ENCODE data around the gene FHIT.

The FHIT gene

GRCh38 chr3:60303160-60303559, 948.1 kb downstream of the FHIT start:
- no peak for DNase-seq (ENCODE audit: insufficient read length)
- no peak for FAIRE-seq
- TF ChIP-seq POLR2A (IDR thresholded peaks at IDR 0.05; ENCODE audit: low read depth, low read length) (no peak), POLR2AphosphoS5 (IDR thresholded peaks at IDR 0.05; ENCODE audit: low read depth, low read length) (no peak), TAF1 (IDR thresholded peaks at IDR 0.05; ENCODE audit: borderline replicate concordance, low read depth, low read length) (no peak)

GRCh38 chr3:60301142-60301541, 950.1 kb downstream of the FHIT start:
- FAIRE-seq, result no peak
- no peak for DNase-seq (ENCODE audit: insufficient read length)
- no peak for TF ChIP-seq POLR2AphosphoS5 (IDR thresholded peaks at IDR 0.05; ENCODE audit: low read depth, low read length)
- TF ChIP-seq POLR2A (IDR thresholded peaks at IDR 0.05; ENCODE audit: low read depth, low read length), result no peak
- no peak for TF ChIP-seq TAF1 (IDR thresholded peaks at IDR 0.05; ENCODE audit: borderline replicate concordance, low read depth, low read length)

DNA sequence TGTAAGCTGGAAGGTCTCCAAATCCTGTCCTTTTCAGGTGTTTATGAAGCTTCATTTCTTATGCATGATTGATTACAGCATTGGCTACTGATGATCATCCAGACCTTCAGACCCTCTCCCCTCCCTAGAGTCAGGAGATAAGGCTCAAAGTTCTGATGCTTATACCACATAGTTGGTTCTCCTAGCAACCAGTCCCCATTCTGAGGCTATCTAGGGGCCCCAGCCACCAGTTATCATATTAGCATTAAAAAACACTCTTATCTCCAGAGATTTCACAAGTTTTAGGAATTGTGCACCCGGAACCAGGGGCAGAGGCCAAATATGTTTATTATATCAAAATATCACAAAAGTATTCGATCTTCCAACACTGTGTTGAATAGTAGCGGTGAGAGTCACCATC, 953.1 kb downstream of the FHIT start:
- FAIRE-seq, result no peak

DNA sequence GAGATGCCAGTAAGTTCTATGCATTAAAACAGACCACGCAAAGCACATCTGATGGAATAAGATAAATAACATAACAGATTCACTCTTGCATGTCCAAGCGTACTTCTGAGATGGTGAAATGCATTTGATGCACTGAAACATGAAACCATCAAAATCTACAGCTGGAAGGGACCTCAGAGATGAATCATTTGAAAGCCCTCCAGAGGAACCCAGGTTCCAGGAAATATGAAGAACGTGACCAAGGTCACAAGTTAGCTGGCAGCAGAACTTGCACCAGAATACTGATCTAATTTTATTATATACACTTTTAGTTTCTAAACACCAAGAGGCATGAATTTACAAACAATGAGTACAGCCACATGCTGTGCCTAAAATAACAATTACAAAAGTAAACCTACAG, 957.1 kb downstream of the FHIT start:
- TF ChIP-seq TAF1 (IDR thresholded peaks at IDR 0.05; ENCODE audit: borderline replicate concordance, low read depth, low read length), result no peak
- TF ChIP-seq POLR2A (IDR thresholded peaks at IDR 0.05; ENCODE audit: low read depth, low read length), result no peak
- no peak for TF ChIP-seq POLR2AphosphoS5 (IDR thresholded peaks at IDR 0.05; ENCODE audit: low read depth, low read length)
- FAIRE-seq (no peak), DNase-seq (ENCODE audit: insufficient read length) (no peak)

More for the DNA sequence above, 953.1 kb downstream of the FHIT start:
- TF ChIP-seq TAF1 (IDR thresholded peaks at IDR 0.05; ENCODE audit: borderline replicate concordance, low read depth, low read length) (no peak), POLR2AphosphoS5 (IDR thresholded peaks at IDR 0.05; ENCODE audit: low read depth, low read length) (no peak), POLR2A (IDR thresholded peaks at IDR 0.05; ENCODE audit: low read depth, low read length) (no peak)
- DNase-seq (ENCODE audit: insufficient read length), result no peak

DNA sequence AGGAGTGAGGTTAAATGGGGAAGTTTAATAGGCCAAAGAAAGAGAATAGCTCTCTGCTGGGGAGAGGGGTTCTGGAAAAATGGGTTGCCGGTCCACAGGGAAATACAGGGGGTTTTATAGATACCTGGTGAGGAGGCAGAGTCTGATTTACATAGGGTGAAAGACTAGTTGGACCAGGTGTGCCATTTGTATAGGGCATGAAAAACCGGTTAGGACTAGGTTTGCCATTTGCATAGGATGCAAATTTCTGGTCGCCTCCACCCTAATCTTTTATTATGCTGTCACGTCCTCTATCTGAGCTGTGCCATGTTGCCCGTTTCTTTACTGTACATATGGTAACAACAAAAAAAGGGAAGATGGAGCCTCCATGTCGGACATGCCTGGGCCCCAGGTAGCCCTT, 960.1 kb downstream of the FHIT start:
- no peak for TF ChIP-seq POLR2AphosphoS5 (IDR thresholded peaks at IDR 0.05; ENCODE audit: low read depth, low read length)
- TF ChIP-seq POLR2A (IDR thresholded peaks at IDR 0.05; ENCODE audit: low read depth, low read length), result no peak
- TF ChIP-seq TAF1 (IDR thresholded peaks at IDR 0.05; ENCODE audit: borderline replicate concordance, low read depth, low read length), result no peak
- DNase-seq (ENCODE audit: insufficient read length) (no peak), FAIRE-seq (no peak)

GRCh38 chr3:60290122-60290492, 961.1 kb downstream of the FHIT start:
- TF ChIP-seq TAF1 (IDR thresholded peaks at IDR 0.05; ENCODE audit: borderline replicate concordance, low read depth, low read length) (no peak), POLR2AphosphoS5 (IDR thresholded peaks at IDR 0.05; ENCODE audit: low read depth, low read length) (no peak), POLR2A (IDR thresholded peaks at IDR 0.05; ENCODE audit: low read depth, low read length) (no peak)
- no peak for FAIRE-seq
- no peak for DNase-seq (ENCODE audit: insufficient read length)

GRCh38 chr3:60289341-60290121, 961.7 kb downstream of the FHIT start:
- FAIRE-seq, result no peak

GRCh38 chr3:60282866-60283265, 968.4 kb downstream of the FHIT start:
- DNase-seq (ENCODE audit: insufficient read length) (no peak), FAIRE-seq (no peak)
- TF ChIP-seq POLR2A (IDR thresholded peaks at IDR 0.05; ENCODE audit: low read depth, low read length) (no peak), POLR2AphosphoS5 (IDR thresholded peaks at IDR 0.05; ENCODE audit: low read depth, low read length) (no peak), TAF1 (IDR thresholded peaks at IDR 0.05; ENCODE audit: borderline replicate concordance, low read depth, low read length) (no peak)

More at GRCh38 chr3:60289341-60290121, 961.7 kb downstream of the FHIT start:
- TF ChIP-seq TAF1 (IDR thresholded peaks at IDR 0.05; ENCODE audit: borderline replicate concordance, low read depth, low read length), result no peak
- no peak for TF ChIP-seq POLR2AphosphoS5 (IDR thresholded peaks at IDR 0.05; ENCODE audit: low read depth, low read length)
- TF ChIP-seq POLR2A (IDR thresholded peaks at IDR 0.05; ENCODE audit: low read depth, low read length), result no peak
- no peak for DNase-seq (ENCODE audit: insufficient read length)

DNA sequence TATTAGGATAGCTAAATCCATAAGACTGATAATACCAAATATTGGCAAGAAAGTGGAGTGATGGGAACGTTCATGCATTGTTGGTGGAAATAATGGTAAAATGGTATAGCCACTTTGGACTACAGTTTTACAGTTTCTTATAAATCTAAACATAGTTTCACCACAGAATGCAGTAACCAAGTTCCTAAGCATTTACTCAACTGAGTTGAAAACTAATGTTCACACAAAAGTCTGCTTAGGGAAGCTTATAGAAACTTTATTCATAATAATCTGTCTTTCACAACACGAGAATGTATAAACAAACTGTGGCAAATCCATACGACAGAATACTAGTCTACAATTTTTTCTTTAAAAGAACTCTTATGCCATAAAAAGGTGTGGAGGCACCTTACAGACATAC, 969.3 kb downstream of the FHIT start:
- no peak for DNase-seq (ENCODE audit: insufficient read length)

GRCh38 chr3:60277361-60277800, 973.9 kb downstream of the FHIT start:
- TF ChIP-seq TAF1 (IDR thresholded peaks at IDR 0.05; ENCODE audit: borderline replicate concordance, low read depth, low read length) (no peak), POLR2AphosphoS5 (IDR thresholded peaks at IDR 0.05; ENCODE audit: low read depth, low read length) (no peak), POLR2A (IDR thresholded peaks at IDR 0.05; ENCODE audit: low read depth, low read length) (no peak)
- FAIRE-seq (no peak), DNase-seq (ENCODE audit: insufficient read length) (no peak)

More for the DNA sequence above, 969.3 kb downstream of the FHIT start:
- TF ChIP-seq POLR2A (IDR thresholded peaks at IDR 0.05; ENCODE audit: low read depth, low read length) (no peak), TAF1 (IDR thresholded peaks at IDR 0.05; ENCODE audit: borderline replicate concordance, low read depth, low read length) (no peak), POLR2AphosphoS5 (IDR thresholded peaks at IDR 0.05; ENCODE audit: low read depth, low read length) (no peak)
- no peak for FAIRE-seq

GRCh38 chr3:60276615-60277014, 974.6 kb downstream of the FHIT start:
- TF ChIP-seq POLR2AphosphoS5 (IDR thresholded peaks at IDR 0.05; ENCODE audit: low read depth, low read length) (no peak), TAF1 (IDR thresholded peaks at IDR 0.05; ENCODE audit: borderline replicate concordance, low read depth, low read length) (no peak), POLR2A (IDR thresholded peaks at IDR 0.05; ENCODE audit: low read depth, low read length) (no peak)
- DNase-seq (ENCODE audit: insufficient read length) (no peak), FAIRE-seq (no peak)

- DNase-seq (ENCODE audit: insufficient read length), result no peak
- no peak for FAIRE-seq
- TF ChIP-seq POLR2A (IDR thresholded peaks at IDR 0.05; ENCODE audit: low read depth, low read length) (no peak), TAF1 (IDR thresholded peaks at IDR 0.05; ENCODE audit: borderline replicate concordance, low read depth, low read length) (no peak), POLR2AphosphoS5 (IDR thresholded peaks at IDR 0.05; ENCODE audit: low read depth, low read length) (no peak)
These were observed 976.6 kb downstream of the FHIT start for GRCh38 chr3:60274646-60275045.

All from GM12892 (cell line).